Stomach (tissue), 4 donors: ENCODE data around the gene CDC42EP1.

Source experiments
- POLR2A ChIP-seq, 4 donors: fragments of 450-650 bp; IDR thresholded peaks; one replicate each; pipeline ENCODE4 v1.6.1; 2016; ENCODE audit warnings: antibody characterized with exemption in 4 of 4, control low read depth in 2 of 4, mild to moderate bottlenecking in 1 of 4, moderate library complexity in 1 of 4
- TF ChIP-seq, protein P1 (sequence below), 7 experiments: fragments of 450-650 bp in 4 of 7; fragments of 200-600 bp in 3 of 7; sonication (generic) in 3 of 7; IDR thresholded peaks; one replicate each; pipeline ENCODE4 v1.5.1; 2016 to 2019; ENCODE audit warnings: antibody characterized with exemption in 7 of 7, control low read depth in 2 of 7, mild to moderate bottlenecking in 1 of 7

DNA sequence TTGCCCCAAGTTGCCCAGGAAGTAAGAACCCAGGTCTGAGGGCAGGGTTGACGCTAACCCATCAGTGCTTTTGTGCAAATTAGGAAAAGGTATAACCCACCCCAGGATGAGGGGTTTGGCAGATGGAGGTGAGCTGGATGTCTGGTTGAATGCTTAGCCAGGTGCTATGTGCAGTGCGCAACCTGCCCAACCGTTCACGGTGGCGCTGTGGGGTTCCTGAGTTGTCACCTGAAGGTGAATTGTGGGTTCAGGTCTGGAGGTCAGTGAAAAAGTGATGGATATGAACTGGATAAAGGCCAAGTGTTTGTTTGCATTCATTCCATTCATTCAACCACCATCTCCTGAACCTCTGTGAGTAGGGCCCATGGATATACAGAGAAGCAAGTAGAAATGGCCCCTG is 34.0 kb downstream of the CDC42EP1 start:
- TF ChIP-seq, protein P1, sequence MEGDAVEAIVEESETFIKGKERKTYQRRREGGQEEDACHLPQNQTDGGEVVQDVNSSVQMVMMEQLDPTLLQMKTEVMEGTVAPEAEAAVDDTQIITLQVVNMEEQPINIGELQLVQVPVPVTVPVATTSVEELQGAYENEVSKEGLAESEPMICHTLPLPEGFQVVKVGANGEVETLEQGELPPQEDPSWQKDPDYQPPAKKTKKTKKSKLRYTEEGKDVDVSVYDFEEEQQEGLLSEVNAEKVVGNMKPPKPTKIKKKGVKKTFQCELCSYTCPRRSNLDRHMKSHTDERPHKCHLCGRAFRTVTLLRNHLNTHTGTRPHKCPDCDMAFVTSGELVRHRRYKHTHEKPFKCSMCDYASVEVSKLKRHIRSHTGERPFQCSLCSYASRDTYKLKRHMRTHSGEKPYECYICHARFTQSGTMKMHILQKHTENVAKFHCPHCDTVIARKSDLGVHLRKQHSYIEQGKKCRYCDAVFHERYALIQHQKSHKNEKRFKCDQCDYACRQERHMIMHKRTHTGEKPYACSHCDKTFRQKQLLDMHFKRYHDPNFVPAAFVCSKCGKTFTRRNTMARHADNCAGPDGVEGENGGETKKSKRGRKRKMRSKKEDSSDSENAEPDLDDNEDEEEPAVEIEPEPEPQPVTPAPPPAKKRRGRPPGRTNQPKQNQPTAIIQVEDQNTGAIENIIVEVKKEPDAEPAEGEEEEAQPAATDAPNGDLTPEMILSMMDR (IDR thresholded peaks at IDR 0.05), result no peak
- no peak for TF ChIP-seq POLR2A (IDR thresholded peaks at IDR 0.05)
